Adipocyte (in vitro differentiated cells): ENCODE results near the gene ARMH4.

Experiments
- DNase-seq: peaks from one replicate; pipeline ENCODE4 v3.0.0-alpha.2; 2015; ENCODE audit warnings: low read depth
- H3K27me3 ChIP-seq: replicated peaks from 2 replicates; pipeline ENCODE4 v1.7.0; 2013; ENCODE audit warnings: mild to moderate bottlenecking, low read length, moderate library complexity; ENCODE audit not compliant: control insufficient read depth, insufficient read depth
- H3K36me3 ChIP-seq: 2 replicates; pipeline ENCODE4 v1.7.0; 2013; ENCODE audit warnings: low read length, mild to moderate bottlenecking, moderate library complexity; ENCODE audit not compliant: control insufficient read depth, insufficient read depth, severe bottlenecking
- H3K4me1 ChIP-seq: 2 replicates; pipeline ENCODE4 v1.7.0; 2013; ENCODE audit warnings: mild to moderate bottlenecking, low read length, moderate library complexity; ENCODE audit not compliant: control insufficient read depth, insufficient read depth
- H3K4me3 ChIP-seq: 2 replicates; pipeline ENCODE4 v1.7.0; 2013; ENCODE audit warnings: mild to moderate bottlenecking, low read length, moderate library complexity
- H3K9ac ChIP-seq: 2 replicates; pipeline ENCODE4 v1.7.0; 2013; ENCODE audit warnings: mild to moderate bottlenecking, low read length, moderate library complexity
- H3K9me3 ChIP-seq: 2 replicates; pipeline ENCODE4 v1.7.0; 2013; ENCODE audit warnings: mild to moderate bottlenecking, low read length, moderate library complexity; ENCODE audit not compliant: control insufficient read depth

Gene ARMH4, protein sequence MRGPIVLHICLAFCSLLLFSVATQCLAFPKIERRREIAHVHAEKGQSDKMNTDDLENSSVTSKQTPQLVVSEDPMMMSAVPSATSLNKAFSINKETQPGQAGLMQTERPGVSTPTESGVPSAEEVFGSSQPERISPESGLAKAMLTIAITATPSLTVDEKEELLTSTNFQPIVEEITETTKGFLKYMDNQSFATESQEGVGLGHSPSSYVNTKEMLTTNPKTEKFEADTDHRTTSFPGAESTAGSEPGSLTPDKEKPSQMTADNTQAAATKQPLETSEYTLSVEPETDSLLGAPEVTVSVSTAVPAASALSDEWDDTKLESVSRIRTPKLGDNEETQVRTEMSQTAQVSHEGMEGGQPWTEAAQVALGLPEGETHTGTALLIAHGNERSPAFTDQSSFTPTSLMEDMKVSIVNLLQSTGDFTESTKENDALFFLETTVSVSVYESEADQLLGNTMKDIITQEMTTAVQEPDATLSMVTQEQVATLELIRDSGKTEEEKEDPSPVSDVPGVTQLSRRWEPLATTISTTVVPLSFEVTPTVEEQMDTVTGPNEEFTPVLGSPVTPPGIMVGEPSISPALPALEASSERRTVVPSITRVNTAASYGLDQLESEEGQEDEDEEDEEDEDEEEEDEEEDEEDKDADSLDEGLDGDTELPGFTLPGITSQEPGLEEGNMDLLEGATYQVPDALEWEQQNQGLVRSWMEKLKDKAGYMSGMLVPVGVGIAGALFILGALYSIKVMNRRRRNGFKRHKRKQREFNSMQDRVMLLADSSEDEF

GRCh38 chr14:58152014-58152857 is at the start of gene ARMH4:
Gene ARMH4 (minus strand): TSS chr14:58152213. CDS start chr14:58139358, 12,855 bp downstream.
- Histone ChIP-seq H3K4me3 (peak within 1 kb of the TSS; percentile 91), H3K9me3 (no peaks in the 10 kb centered on the region), H3K4me1 (peaks cover 6% of the 10 kb centered on the region), H3K9ac (peak within 1 kb of the TSS; percentile 81), H3K36me3 (no peaks in the 10 kb centered on the region), H3K27me3 (no peaks in the 10 kb centered on the region)
- peak; percentile 95 for DNase-seq

- Histone ChIP-seq H3K9me3 (no peaks in the 10 kb centered on the region), H3K27me3 (no peaks in the 10 kb centered on the region), H3K36me3 (peaks cover 14% of the 10 kb centered on the region), H3K9ac (peak overlapping the region; percentile 98), H3K4me3 (peak overlapping the region; percentile 99), H3K4me1 (peaks cover 13% of the 10 kb centered on the region)
- DNase-seq: peak; percentile 32
Measured at GRCh38 chr14:58200846-58201245, 48.8 kb upstream of the ARMH4 start.

DNA sequence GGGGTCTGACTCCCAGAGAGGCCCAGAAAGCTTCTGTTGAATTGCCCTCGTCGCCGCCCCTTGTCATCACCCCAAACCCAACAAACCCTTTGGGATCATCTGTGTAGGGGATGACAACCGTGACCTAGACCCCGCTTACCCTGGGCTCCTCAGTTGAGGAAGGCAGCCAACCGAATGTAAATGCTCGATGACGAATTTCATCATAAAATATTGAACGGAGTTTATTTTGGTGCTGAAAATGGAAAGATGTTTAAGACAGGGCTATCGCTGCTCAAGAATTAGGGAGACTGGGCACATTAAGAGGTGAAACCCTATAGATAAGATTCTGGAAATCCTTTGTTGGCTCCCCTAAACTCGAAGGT is 48.4 kb upstream of the ARMH4 start:
- Histone ChIP-seq H3K9ac (peak overlapping the region; percentile 98), H3K36me3 (peaks cover 14% of the 10 kb centered on the region), H3K4me1 (peaks cover 13% of the 10 kb centered on the region), H3K4me3 (peak overlapping the region; percentile 99), H3K27me3 (no peaks in the 10 kb centered on the region), H3K9me3 (no peaks in the 10 kb centered on the region)
- no peak for DNase-seq

GRCh38 chr14:58199726-58200479 is 47.9 kb upstream of the ARMH4 start, which contains the start of gene ACTR10:
Gene ACTR10 (plus strand): TSS chr14:58200149. CDS start chr14:58200218, 69 bp downstream.
- peak; percentile 93 for DNase-seq
- peaks cover 13% of the 10 kb centered on the region for H3K4me1 ChIP-seq
- H3K27me3 ChIP-seq: no peaks in the 10 kb centered on the region

DNA sequence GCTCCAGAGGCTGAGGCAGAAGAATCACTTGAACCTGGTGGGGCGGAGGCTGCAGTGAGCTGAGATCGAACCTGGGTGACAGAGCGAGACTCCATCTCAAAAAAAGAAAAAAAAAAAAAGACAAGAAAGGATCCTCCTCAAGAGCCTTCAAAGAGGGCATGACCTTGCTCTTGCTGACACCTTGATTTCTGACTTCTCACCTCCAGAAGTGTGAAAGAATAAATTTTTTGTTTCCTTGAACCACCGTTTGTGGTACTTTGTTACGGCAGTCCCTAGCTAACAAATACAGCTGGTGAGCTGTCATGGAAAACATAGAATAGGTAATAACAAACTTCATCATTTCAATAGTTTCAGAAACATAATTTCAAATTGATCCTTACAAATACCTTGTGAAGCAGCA is 46.1 kb upstream of the ARMH4 start:
- H3K27me3 ChIP-seq: no peaks in the 10 kb centered on the region
- H3K9me3 ChIP-seq: no peaks in the 10 kb centered on the region
- no peak overlapping the region for H3K9ac ChIP-seq
- H3K4me1 ChIP-seq: peaks cover 13% of the 10 kb centered on the region
- no peak overlapping the region for H3K4me3 ChIP-seq
- peaks cover under 1% of the 10 kb centered on the region for H3K36me3 ChIP-seq
- no peak for DNase-seq

More at GRCh38 chr14:58199726-58200479, 47.9 kb upstream of the ARMH4 start, which contains the start of gene ACTR10:
- Histone ChIP-seq H3K4me3 (peak within 1 kb of the TSS; percentile 99), H3K9ac (peak within 1 kb of the TSS; percentile 98), H3K9me3 (no peaks in the 10 kb centered on the region), H3K36me3 (peaks cover 14% of the 10 kb centered on the region)

DNA sequence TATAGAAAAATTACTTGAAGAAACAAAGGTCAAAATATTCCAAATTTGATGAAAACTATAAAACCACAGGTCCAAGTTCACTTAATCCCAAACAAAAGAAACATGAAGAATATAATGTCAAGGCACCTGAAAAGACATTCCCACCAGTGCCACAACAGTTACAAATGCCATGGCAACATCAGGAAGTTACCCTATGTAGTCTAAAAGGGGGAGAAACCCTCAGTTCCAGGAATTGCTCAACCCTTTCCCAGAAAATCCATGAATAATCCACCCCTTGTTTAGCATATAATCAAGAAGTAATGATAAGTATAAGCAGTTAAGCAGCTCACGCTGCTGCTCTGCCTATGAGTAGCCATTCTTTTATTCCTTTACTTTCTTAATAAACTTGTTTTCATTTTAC is 44.2 kb upstream of the ARMH4 start:
- Histone ChIP-seq H3K9me3 (no peaks in the 10 kb centered on the region), H3K4me1 (peaks cover 5% of the 10 kb centered on the region), H3K27me3 (no peaks in the 10 kb centered on the region), H3K36me3 (no peaks in the 10 kb centered on the region), H3K4me3 (no peak overlapping the region), H3K9ac (no peak overlapping the region)
- DNase-seq: no peak

GRCh38 chr14:58193542-58193941 is 41.5 kb upstream of the ARMH4 start:
- Histone ChIP-seq H3K27me3 (no peaks in the 10 kb centered on the region), H3K9ac (no peak overlapping the region), H3K4me3 (no peak overlapping the region), H3K4me1 (no peaks in the 10 kb centered on the region), H3K9me3 (no peaks in the 10 kb centered on the region), H3K36me3 (no peaks in the 10 kb centered on the region)
- DNase-seq: no peak

DNA sequence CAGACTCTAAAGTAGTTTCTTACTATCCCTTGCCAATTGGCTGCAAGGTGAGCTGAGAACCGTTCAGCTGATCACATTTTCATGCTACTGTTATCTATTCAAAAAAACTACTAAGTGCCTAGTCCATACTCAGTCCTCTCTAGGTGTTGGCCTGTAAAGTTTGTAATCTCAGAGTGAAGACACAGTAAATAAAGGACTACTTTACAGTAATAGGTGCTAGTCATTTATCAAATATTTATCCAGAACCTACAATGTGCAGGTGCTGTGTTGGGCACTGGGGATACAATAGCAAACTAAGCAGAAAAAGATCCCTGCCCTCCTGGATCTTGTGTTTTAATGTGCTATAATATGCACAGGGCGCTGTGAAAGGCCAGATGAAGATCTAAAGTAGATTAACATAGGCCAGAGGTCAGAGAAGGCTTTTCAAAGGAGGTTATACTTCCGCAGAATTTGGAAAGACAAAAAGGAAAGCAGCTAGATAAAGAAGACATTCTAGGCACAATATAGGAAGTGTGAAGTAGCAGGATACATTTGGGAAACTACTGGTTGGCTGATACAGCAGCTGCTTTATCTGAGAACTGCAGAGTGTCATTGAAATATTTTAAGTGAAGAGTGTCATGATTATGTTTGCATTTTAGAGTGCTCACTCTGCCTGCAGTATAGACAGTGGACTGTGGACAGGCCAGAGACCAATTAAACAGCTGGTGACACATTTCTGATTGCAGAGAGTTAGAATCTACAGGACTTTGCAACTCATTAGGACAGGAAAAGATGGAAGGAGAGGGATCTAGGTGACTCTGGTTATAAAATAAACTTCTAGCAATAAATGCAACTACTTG is 40.0 kb upstream of the ARMH4 start:
- no peak for DNase-seq
- H3K27me3 ChIP-seq: no peaks in the 10 kb centered on the region
- no peak overlapping the region for H3K9ac ChIP-seq
- no peaks in the 10 kb centered on the region for H3K4me1 ChIP-seq
- H3K9me3 ChIP-seq: no peaks in the 10 kb centered on the region
- H3K4me3 ChIP-seq: no peak overlapping the region
- H3K36me3 ChIP-seq: no peaks in the 10 kb centered on the region

DNA sequence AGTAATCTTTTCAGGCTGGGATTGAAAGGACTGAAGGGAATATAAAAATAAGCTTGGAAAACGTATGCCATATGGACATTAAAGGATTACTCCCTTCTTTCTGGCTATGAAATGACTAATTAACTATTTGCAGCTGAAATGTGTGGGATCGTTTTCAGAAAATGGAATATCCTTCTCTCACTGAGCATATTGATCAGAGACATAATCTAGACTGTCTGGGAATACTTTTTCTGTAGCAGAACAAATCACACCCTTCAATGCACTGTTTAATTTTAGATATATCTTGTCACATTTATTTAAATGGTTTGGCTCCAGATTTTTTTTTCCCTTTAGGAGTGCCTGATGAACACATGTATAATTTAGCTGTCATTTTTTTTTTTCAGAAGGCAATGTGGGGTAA is 37.2 kb upstream of the ARMH4 start:
- Histone ChIP-seq H3K9me3 (no peaks in the 10 kb centered on the region), H3K36me3 (no peaks in the 10 kb centered on the region), H3K4me3 (no peak overlapping the region), H3K4me1 (no peaks in the 10 kb centered on the region), H3K27me3 (no peaks in the 10 kb centered on the region), H3K9ac (no peak overlapping the region)
- DNase-seq: no peak

DNA sequence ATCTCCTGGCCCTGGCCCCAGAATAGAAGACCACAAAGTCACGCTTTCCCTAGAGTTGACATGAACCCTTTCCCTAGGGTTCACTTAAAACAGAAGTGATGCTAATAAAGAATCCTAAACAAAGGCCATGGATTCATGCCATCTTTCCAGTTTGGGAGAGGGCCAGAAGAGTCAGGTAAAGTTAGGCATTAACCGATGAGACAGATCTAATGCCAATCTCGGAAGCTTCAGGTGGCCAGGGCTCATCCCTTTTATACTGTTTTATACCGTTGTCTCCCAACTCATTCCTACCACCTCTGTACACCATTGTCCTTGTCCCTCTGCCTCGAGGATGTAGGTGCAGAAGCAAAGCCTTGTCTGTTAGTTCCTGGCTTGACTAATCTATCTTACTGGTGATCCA is 25.1 kb upstream of the ARMH4 start:
- no peak overlapping the region for H3K4me3 ChIP-seq
- no peak for DNase-seq
- no peak overlapping the region for H3K9ac ChIP-seq
- no peaks in the 10 kb centered on the region for H3K9me3 ChIP-seq
- H3K27me3 ChIP-seq: no peaks in the 10 kb centered on the region
- H3K4me1 ChIP-seq: no peaks in the 10 kb centered on the region
- no peaks in the 10 kb centered on the region for H3K36me3 ChIP-seq
